Common myeloid progenitor, CD34-positive (primary cell): Measurements from ENCODE around the gene CDAN1.

Experiments
- CTCF ChIA-PET: fragments of 350-600 bp; sonication (Branson Sonifier 250); formaldehyde crosslinking; loops from one replicate; lab custom pipeline; 2021; ENCODE audit warnings: antibody characterized with exemption; lab: Charles Lee
- POLR2A ChIA-PET: fragments of 350-600 bp; sonication (Branson Sonifier 250); formaldehyde crosslinking; loops from one replicate; lab custom pipeline; 2021; ENCODE audit warnings: antibody characterized with exemption; lab: Charles Lee
- DNase-seq, 3 donors: peaks; one replicate each; pipeline versions ENCODE4 v3.0.0 to v3.0.0-alpha.2; 2013
- H3K27ac ChIP-seq, 2 experiments: 1 replicate in 1 of 2; 2 replicates in 1 of 2; pipeline ENCODE4 v1.7.0; 2013; ENCODE audit warnings: inconsistent platforms in 2 of 2, low read length in 2 of 2, mild to moderate bottlenecking in 2 of 2, low read depth in 1 of 2, moderate library complexity in 1 of 2; ENCODE audit not compliant: severe bottlenecking in 2 of 2, insufficient read depth in 1 of 2, poor library complexity in 1 of 2
- H3K27me3 ChIP-seq, 5 experiments: replicated peaks in 2 of 5; 1 replicate in 3 of 5; 2 replicates in 2 of 5; pipeline versions ENCODE4 v1.6.1 to v1.7.0; 2013; ENCODE audit warnings: low read length in 4 of 5, mild to moderate bottlenecking in 2 of 5, moderate library complexity in 2 of 5, inconsistent platforms in 1 of 5; ENCODE audit not compliant: insufficient read depth in 5 of 5, control insufficient read depth in 4 of 5
- H3K36me3 ChIP-seq, 4 experiments: 1 replicate in 2 of 4; 2 replicates in 2 of 4; pipeline versions ENCODE4 v1.6.1 to v1.7.0; 2013; ENCODE audit warnings: low read length in 3 of 4, control low read depth in 1 of 4, mild to moderate bottlenecking in 1 of 4; ENCODE audit not compliant: control insufficient read depth in 4 of 4, insufficient read depth in 4 of 4
- H3K4me1 ChIP-seq, 4 experiments: 1 replicate in 3 of 4; 2 replicates in 1 of 4; pipeline versions ENCODE4 v1.6.1 to v1.7.1; 2013; ENCODE audit warnings: low read length in 3 of 4, mild to moderate bottlenecking in 3 of 4, control low read depth in 1 of 4, inconsistent platforms in 1 of 4, moderate library complexity in 1 of 4; ENCODE audit not compliant: control insufficient read depth in 4 of 4, insufficient read depth in 4 of 4; ENCODE audit errors: control extremely low read depth in 1 of 4
- H3K4me3 ChIP-seq, 7 experiments: 1 replicate in 4 of 7; 2 replicates in 3 of 7; pipeline versions ENCODE4 v1.5.1 to v1.7.0; 2013; ENCODE audit warnings: mild to moderate bottlenecking in 7 of 7, low read length in 6 of 7, moderate library complexity in 6 of 7, inconsistent platforms in 2 of 7, low read depth in 2 of 7, control low read depth in 1 of 7; ENCODE audit not compliant: insufficient read depth in 4 of 7, control insufficient read depth in 1 of 7; ENCODE audit errors: extremely low read depth in 1 of 7
- H3K9me3 ChIP-seq, 5 experiments: 1 replicate in 4 of 5; 2 replicates in 1 of 5; pipeline versions ENCODE4 v1.6.1 to v1.7.1; 2013; ENCODE audit warnings: low read length in 4 of 5, mild to moderate bottlenecking in 2 of 5, inconsistent platforms in 1 of 5, low read depth in 1 of 5, moderate library complexity in 1 of 5; ENCODE audit not compliant: control insufficient read depth in 4 of 5, insufficient read depth in 2 of 5; ENCODE audit errors: control extremely low read depth in 1 of 5
- WGBS: methylation state at CpG from one replicate; pipeline ENCODE4 v1.1.5; 2013; ENCODE audit not compliant: insufficient coverage; 5-methylcytosine and 5-hydroxymethylcytosine counted together

Gene CDAN1

GRCh38 chr15:42730135-42730534, 6.8 kb downstream of the CDAN1 start:
- Histone ChIP-seq H3K9me3 (no peaks in the 10 kb centered on the region), H3K27ac (peak overlapping the region in 1 of 2 experiments; percentile 20), H3K27me3 (no peaks in the 10 kb centered on the region), H3K36me3 (peaks cover 9 to 96% (median 74%) of the 10 kb centered on the region in 4 experiments), H3K4me3 (no peak overlapping the region), H3K4me1 (no peaks in the 10 kb centered on the region)
- DNase-seq: peak in 2 of 3 donors; percentile 8 to 10
- 88% methylated on average over 8 of the region's 8 CpGs for WGBS
- POLR2A ChIA-PET: no interaction called here
- CTCF ChIA-PET: interaction anchor here (1.0 to 1.2 kb wide), 2 partner anchors 8 to 11 kb away, joined by 3 read pairs; no protein-coding TSS in a partner anchor

- H3K4me3 ChIP-seq: no peak overlapping the region
- no peak overlapping the region for H3K27ac ChIP-seq
- H3K4me1 ChIP-seq: no peaks in the 10 kb centered on the region
- ChIA-PET POLR2A (no interaction called here), CTCF (interaction anchor here (1.0 to 1.2 kb wide), 2 partner anchors 7 to 10 kb away, joined by 3 read pairs; no protein-coding TSS in a partner anchor)
- 94% methylated on average over 7 of the region's 7 CpGs for WGBS
- no peaks in the 10 kb centered on the region for H3K9me3 ChIP-seq
- no peak for DNase-seq
- peaks cover 9 to 96% (median 75%) of the 10 kb centered on the region in 4 experiments for H3K36me3 ChIP-seq
- H3K27me3 ChIP-seq: no peaks in the 10 kb centered on the region
Measured at GRCh38 chr15:42729409-42729808, 7.5 kb downstream of the CDAN1 start.

GRCh38 chr15:42728972-42729371, 8.0 kb downstream of the CDAN1 start:
- H3K9me3 ChIP-seq: no peaks in the 10 kb centered on the region
- H3K36me3 ChIP-seq: peaks cover 9 to 96% (median 75%) of the 10 kb centered on the region in 4 experiments
- H3K27ac ChIP-seq: no peak overlapping the region
- 80% methylated on average over 1 of the region's 14 CpGs for WGBS
- H3K4me1 ChIP-seq: no peaks in the 10 kb centered on the region
- no peak for DNase-seq
- no peaks in the 10 kb centered on the region for H3K27me3 ChIP-seq
- no peak overlapping the region for H3K4me3 ChIP-seq
- ChIA-PET CTCF (interaction anchor here (1.2 kb wide), 1 partner anchor 9 kb away, joined by 3 read pairs; no protein-coding TSS in a partner anchor), POLR2A (no interaction called here)

- ChIA-PET POLR2A (no interaction called here), CTCF (no interaction called here)
- no peak overlapping the region for H3K27ac ChIP-seq
- H3K4me1 ChIP-seq: no peaks in the 10 kb centered on the region
- 90% methylated on average over 2 of the region's 5 CpGs for WGBS
- H3K36me3 ChIP-seq: peaks cover 9 to 96% (median 73%) of the 10 kb centered on the region in 4 experiments
- H3K27me3 ChIP-seq: no peaks in the 10 kb centered on the region
- no peak for DNase-seq
- H3K4me3 ChIP-seq: no peak overlapping the region
- no peaks in the 10 kb centered on the region for H3K9me3 ChIP-seq
Measured at GRCh38 chr15:42728560-42728959, 8.4 kb downstream of the CDAN1 start.

- H3K9me3 ChIP-seq: no peaks in the 10 kb centered on the region
- WGBS: 94% methylated on average over 9 of the region's 13 CpGs
- no peak for DNase-seq
- POLR2A ChIA-PET: no interaction called here
- no peaks in the 10 kb centered on the region for H3K27me3 ChIP-seq
- H3K36me3 ChIP-seq: peaks cover 9 to 98% (median 75%) of the 10 kb centered on the region in 4 experiments
- H3K27ac ChIP-seq: no peak overlapping the region
- H3K4me3 ChIP-seq: no peak overlapping the region
- H3K4me1 ChIP-seq: no peaks in the 10 kb centered on the region
- CTCF ChIA-PET: no interaction called here
Measured at GRCh38 chr15:42727750-42728381, 9.1 kb downstream of the CDAN1 start.

GRCh38 chr15:42726114-42726513, 10.8 kb downstream of the CDAN1 start:
- Histone ChIP-seq H3K9me3 (no peaks in the 10 kb centered on the region), H3K27ac (no peak overlapping the region), H3K27me3 (no peaks in the 10 kb centered on the region), H3K4me1 (no peaks in the 10 kb centered on the region), H3K4me3 (no peak overlapping the region), H3K36me3 (peaks cover 6 to 97% (median 71%) of the 10 kb centered on the region in 4 experiments)
- peak in 2 of 3 donors; percentile 5 to 7 for DNase-seq
- CTCF ChIA-PET: interaction anchor here (0.8 to 1.4 kb wide), 3 partner anchors 9 to 20 kb away, joined by 3 to 6 read pairs (median 3); no protein-coding TSS in a partner anchor
- WGBS: 93% methylated on average over 11 of the region's 11 CpGs
- POLR2A ChIA-PET: no interaction called here

- DNase-seq: no peak
- Histone ChIP-seq H3K4me3 (no peak overlapping the region), H3K36me3 (peaks cover 6 to 97% (median 67%) of the 10 kb centered on the region in 4 experiments), H3K9me3 (no peaks in the 10 kb centered on the region), H3K4me1 (no peaks in the 10 kb centered on the region), H3K27me3 (no peaks in the 10 kb centered on the region), H3K27ac (no peak overlapping the region)
- ChIA-PET POLR2A (no interaction called here), CTCF (interaction anchor here (0.8 to 1.4 kb wide), 3 partner anchors 10 to 19 kb away, joined by 3 to 6 read pairs (median 3); no protein-coding TSS in a partner anchor)
- 85% methylated on average over 5 of the region's 12 CpGs for WGBS
Measured at GRCh38 chr15:42725331-42725903, 11.5 kb downstream of the CDAN1 start.
